Occipital lobe (tissue), 2 donors: Measurements from ENCODE around the gene BMP7. TPM values are rescaled to one million over a fixed set of nuclear protein-coding genes. Genes with fewer than 3 reads are reported as not detected.
"Not testable (repeated sequence)": the region's sequence is repeated elsewhere in the genome, so short reads cannot be mapped to it uniquely, and the experiment has no call there.

Experiments used
- DNase-seq: peaks from one replicate; lab custom pipeline; 2025; lab: John Stamatoyannopoulos, UW
- total RNA-seq: library from RNA; depleted of rRNA; stranded (reverse); fragments of >200 nt; gene quantifications from one replicate; pipeline ENCODE4 v1.2.3, GENCODE V29; 2014

BMP7 gene
- total RNA-seq, 1 donor from 2014 or later: 8.7 TPM

DNA sequence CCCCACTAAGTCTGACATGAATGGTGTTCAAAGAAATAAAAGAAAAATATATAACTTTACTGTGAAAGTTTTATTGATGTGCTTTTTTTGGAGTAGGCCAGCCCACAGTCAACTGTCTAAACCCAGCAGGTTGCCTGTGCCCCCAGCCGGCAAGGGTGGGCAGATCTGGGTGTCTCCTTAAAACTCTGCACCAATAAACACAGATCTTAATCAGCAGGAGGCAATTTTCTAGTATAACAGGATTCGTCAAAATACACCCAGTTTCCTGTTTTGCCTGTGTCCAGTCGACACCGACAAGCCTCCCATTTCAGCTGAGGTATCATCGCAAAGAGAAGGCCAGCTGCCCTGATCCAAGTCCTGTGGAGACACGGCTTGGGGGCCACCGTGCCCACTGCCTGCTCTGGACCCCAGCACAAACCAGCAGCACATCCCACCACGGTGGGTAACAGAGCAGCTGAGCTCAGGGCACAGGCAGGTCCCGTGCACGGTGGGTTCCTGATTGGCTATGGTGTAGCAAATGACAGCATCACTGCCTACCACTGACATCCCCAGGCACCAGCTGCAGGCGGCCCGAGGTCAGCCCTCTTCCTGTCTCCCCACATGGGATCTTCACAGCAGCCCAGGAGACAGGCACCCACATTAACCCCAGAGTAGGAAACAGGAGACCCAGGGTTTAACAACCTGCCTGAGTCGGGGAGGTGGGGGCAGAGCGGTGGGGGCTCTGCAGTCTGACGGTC, 15.7 kb downstream of the BMP7 start:
- DNase-seq: no peak

- no peak for DNase-seq
These were observed 16.7 kb downstream of the BMP7 start for GRCh38 chr20:57249772-57250171.

GRCh38 chr20:57249073-57249472, 17.4 kb downstream of the BMP7 start:
- no peak for DNase-seq

DNA sequence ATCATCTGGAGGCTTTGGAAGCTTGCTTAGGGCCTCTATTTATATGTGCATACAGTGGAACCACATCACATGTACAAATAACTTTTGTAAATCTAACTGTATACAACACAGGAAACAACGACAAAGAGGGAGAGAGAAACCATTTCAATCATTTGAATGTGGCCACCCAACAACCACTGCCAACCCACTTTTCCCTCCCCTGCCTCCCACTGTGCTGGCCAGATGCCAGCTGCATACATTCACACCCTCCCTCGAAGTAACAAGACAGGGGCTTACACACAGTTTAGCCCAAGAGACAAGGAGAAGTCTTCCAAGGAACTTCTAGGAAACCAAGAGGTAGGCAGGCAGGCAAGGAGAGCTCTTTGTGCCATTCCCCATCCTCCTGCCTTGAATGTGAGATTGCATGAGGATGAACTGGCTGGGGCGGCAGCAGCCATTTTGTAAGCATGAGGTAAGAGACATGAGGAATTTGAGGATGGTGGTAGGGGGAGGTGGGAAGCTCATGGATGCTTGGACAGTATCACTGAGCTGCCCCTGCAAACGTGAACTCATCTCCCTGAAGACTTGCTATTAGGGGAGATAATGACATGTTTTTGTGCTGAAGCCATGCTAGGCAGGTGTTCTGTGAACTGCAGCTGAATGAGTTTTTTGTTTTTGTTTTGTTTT, 18.2 kb downstream of the BMP7 start:
- no peak for DNase-seq

GRCh38 chr20:57247292-57247965, 19.0 kb downstream of the BMP7 start:
- DNase-seq: no peak

DNA sequence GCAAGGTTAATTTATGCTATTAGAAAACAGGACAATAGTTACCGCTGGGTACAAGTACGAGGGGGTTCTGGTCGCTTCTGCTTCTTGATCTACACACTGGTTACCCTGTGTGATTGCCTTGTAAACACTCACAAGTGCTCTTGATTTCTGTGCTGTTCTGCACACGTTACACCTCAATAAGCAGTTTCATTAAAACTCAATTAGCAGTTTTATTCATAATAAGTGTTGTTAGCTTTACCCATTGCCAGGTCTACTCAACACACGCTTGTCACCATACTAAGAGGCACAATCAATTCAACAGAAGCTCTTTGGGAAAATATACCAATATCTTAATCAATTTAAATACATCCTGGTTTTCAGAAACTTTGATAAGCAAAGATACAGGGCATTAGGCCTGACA, 20.4 kb downstream of the BMP7 start:
- no peak for DNase-seq

DNA sequence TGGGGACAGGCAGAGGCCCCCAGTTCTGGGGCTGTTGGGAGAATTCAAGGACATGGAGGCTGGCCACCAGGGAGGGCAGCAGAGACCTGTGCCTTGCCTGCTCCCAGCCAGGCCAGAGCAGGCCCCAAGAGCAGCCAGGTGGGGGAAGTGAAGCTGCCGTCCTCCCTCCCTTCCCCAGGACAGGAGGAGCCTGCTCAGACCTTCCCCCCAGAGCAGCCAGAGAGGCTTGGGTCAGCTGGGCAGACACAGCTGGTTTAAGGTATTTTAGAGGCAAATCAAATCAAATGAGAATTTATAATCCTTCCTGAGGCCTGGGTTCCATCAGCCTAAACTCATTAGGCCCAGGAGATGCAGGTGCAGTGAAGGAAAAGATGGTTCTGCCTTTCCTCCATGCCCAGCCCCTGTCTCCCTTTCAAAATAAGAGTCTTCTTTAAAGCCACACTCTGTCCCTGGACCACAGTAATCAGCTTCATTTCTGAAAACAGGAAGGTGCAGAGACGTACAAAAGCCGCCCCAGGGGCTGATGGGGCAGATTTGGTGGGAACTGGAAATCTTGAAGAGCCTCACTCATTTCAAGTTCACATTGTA, 21.7 kb downstream of the BMP7 start:
- no peak for DNase-seq

- DNase-seq: no peak
These were observed 22.2 kb downstream of the BMP7 start for GRCh38 chr20:57244221-57244585.

GRCh38 chr20:57243480-57244220, 22.8 kb downstream of the BMP7 start:
- no peak for DNase-seq

GRCh38 chr20:57242414-57242813, 24.0 kb downstream of the BMP7 start:
- DNase-seq: no peak

GRCh38 chr20:57241363-57241991, 25.0 kb downstream of the BMP7 start:
- DNase-seq: no peak

DNA sequence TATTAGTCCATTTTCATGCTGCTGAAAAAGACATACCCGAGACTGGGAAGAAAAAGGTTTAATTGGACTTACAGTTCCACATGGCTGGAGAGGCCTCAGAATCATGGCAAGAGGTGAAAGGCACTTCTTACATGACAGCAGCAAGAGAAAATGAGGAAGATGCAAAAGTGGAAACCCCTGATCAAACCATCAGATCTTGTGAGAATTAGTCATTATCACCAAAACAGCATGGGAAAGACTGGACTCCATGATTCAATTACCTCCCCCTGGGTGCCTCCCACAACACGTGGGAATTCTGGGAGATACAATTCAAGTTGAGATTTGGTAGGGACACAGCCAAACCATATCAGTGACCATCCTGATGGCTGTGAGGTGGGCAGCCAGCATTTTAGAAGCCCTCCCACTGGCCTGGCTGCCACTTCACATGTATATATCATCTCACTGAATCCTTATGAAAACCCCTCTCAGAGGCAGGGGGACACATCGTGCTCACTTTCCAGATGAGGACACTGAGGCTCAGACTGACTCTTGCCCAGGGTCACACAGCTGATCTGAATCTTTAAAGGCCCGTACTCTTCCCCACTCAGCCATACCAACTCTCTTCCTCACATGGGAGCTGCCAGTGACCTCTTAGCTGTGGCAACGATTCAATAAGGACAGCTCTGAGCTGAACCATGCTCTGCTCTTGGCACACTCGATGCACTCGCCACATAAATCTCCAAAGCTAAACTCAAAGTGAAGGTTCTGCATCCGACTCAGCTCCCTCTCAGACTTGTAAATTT, 25.7 kb downstream of the BMP7 start:
- DNase-seq: no peak

DNA sequence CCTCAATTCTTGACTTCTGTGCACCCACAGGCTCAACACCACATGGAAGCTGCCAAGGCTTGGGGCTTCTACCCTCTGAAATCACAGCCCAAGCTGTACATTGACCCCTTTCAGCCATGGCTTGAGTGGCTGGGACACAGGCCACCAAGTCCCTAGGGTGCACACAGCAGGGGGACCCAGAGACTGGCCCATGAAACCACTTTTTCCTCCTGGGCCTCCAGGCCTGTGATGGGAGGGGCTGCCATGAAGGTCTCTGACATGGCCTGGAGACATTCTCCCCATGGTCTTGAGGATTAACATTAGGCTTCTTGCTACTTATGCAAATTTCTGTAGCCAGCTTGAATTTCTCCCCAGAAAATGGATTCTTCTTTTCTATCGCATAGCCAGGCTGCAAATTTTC, 26.7 kb downstream of the BMP7 start:
- DNase-seq: not testable (repeated sequence)

GRCh38 chr20:57239324-57239723, 27.1 kb downstream of the BMP7 start:
- DNase-seq: not testable (repeated sequence)

- no peak for DNase-seq
These were observed 28.4 kb downstream of the BMP7 start for GRCh38 chr20:57238089-57238488.

- DNase-seq: no peak
These were observed 28.9 kb downstream of the BMP7 start for GRCh38 chr20:57237585-57237953.

DNA sequence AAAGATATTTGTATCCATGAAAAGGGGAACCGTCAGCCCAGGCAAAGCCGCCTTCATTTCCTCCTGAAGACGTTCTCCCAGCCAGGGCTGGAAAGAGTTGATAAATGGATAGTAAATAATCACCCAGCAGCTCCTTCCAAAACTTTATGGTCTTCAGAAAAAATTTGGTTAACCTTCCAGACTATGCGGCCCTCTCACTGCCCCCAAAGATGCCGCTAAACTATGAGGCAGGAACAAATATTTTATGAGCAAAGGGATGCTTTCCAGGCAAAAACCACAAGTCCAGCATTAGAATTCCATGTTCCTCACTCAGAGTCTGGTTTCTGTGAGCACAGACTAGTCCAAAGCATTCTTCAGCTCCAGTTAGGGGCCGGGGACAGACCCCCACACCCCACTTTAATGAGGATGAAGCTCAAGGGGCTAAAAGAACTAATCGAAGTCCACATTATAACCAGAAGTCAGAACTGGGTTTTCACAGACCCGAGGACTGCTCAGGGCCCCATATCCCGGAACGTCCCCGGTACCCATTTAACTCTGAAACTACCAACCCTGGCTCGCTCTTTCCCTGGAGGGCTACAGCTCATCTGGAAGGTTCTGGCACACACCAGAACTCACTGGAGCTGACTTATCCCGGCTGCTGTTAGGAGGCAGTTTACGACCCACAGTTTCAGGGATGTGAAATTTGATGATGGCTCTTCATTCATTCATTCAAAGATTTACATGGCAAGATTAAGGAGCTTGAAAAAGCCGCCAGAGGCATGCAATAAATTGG, 29.4 kb downstream of the BMP7 start:
- DNase-seq: no peak

- no peak for DNase-seq
These were observed 31.7 kb downstream of the BMP7 start for GRCh38 chr20:57234556-57235251.

DNA sequence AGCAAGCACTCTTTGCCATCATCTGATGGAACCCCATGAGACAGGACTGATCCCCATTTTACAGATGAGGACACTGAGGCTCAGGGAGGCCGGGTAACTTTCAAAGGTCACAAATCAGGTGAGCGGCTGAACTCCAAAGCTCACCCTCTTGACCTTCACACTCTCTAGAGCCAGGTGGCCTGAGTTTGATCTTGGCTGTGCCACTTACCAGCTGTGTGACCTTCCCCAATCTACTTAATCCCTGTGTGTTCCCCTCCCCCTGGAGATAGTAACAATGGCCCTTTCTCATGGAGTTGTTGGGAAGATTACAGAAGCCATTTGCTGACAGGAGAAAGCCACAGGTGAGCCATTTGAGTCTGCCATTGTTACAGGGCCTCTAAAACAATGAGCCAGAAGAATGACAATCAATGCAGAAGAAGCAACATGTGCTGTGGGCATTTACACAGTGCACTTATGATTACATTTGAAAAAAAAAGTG, 34.5 kb downstream of the BMP7 start:
- DNase-seq: no peak
